HFF-Myc (cell line): ENCODE measurements around the gene SRCIN1.

Experiments
- DNase-seq: peaks from one replicate; pipeline ENCODE4 v3.0.0-alpha.2; 2011; ENCODE audit warnings: low read depth; ENCODE audit errors: extremely low read depth
- H3K4me3 ChIP-seq: replicated peaks from 2 replicates; pipeline ENCODE4 v1.5.1; 2011; ENCODE audit warnings: low read depth, mild to moderate bottlenecking, control low read depth, low read length
- CTCF ChIP-seq: IDR thresholded peaks from 2 replicates; pipeline ENCODE4 v1.5.1; 2012; ENCODE audit warnings: mild to moderate bottlenecking, low read depth, low read length, control low read depth; ENCODE audit errors: missing control alignments

Gene SRCIN1

GRCh38 chr17:38590988-38591758 lies 14.6 kb downstream of the SRCIN1 start:
- no peak for DNase-seq
- no peak overlapping the region for H3K4me3 ChIP-seq
- TF ChIP-seq CTCF: no peak

DNA sequence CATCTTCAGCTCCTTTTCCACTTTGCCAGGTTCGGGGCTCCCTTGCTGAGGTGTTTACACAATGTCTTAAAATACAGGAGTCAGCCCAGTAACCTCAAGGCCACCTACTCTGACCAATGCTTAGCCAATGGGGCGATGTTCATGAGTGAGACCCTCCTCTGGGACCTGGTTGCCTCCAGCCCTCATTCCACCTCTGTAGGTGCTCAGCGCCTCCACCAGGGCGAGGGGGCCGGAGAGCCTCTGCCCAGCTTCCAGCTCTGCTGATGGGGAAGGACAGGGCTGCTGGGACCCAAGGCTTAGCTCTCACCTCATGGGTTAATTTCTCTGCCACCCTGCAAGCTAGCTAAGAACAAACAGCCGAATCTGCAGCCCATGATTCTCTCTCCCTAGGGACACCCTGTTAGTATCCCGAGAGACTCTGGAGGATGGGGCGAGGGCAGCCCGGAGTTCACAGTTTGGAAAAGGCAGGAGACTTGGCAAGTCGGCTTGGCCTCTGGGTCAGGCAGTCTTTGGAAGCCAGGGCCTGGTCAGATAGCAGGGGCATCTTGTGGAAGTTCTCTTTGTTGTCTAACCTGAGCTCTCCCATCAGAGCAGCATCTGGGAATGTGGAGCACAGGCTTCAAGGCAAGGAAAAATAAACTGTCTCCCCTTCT lies 16.2 kb downstream of the SRCIN1 start:
- no peak for TF ChIP-seq CTCF
- no peak overlapping the region for H3K4me3 ChIP-seq
- no peak for DNase-seq

DNA sequence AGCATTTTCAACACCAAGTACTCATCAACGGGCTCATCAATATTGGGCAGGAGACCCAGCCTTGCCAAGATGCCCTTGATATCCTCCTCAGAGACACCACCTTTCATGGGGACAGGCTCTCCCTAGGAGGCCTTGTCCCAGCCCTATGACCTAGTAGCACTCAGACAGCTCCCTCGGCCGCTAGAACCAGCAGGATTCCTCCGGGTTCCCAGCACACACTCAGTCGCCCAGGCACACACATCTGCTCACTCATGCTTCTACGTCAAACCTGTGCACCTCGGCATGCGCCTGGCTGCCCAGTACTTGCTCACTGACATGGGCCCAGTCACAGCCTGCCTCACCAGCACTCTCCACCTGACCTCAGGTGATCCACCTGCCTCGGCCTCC lies 17.0 kb downstream of the SRCIN1 start:
- no peak for TF ChIP-seq CTCF
- DNase-seq: no peak
- H3K4me3 ChIP-seq: no peak overlapping the region

GRCh38 chr17:38587947-38588787 lies 17.6 kb downstream of the SRCIN1 start:
- H3K4me3 ChIP-seq: no peak overlapping the region
- no peak for TF ChIP-seq CTCF
- DNase-seq: no peak

DNA sequence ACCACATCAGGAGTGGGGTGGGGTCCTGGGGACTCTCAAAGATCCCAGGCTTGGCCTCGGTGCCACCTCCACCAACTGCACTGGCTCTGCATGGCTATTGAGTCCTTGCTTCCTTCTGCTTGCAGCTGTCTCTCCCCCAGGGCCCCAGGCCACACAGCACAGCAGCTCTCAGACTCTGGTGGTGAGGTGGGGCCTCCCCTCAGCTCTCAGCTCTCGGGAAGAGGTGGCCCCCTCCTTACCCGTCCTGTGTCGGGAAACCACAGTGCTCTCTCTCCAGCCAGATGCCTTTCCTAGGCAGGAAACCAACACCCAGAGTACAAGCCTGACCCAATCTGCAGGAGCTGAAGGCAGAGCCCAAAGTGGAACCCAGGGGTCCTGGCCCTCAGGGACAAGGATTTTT lies 18.5 kb downstream of the SRCIN1 start:
- TF ChIP-seq CTCF: no peak
- H3K4me3 ChIP-seq: no peak overlapping the region
- no peak for DNase-seq

- DNase-seq: no peak
- no peak overlapping the region for H3K4me3 ChIP-seq
- no peak for TF ChIP-seq CTCF
These were observed 19.0 kb downstream of the SRCIN1 start for GRCh38 chr17:38586788-38587187.
